Measurements from ENCODE around the gene ZNF202.
"Not testable (repeated sequence)": the region's sequence is repeated elsewhere in the genome, so short reads cannot be mapped to it uniquely, and the experiment has no call there.

The ZNF202 gene

DNA sequence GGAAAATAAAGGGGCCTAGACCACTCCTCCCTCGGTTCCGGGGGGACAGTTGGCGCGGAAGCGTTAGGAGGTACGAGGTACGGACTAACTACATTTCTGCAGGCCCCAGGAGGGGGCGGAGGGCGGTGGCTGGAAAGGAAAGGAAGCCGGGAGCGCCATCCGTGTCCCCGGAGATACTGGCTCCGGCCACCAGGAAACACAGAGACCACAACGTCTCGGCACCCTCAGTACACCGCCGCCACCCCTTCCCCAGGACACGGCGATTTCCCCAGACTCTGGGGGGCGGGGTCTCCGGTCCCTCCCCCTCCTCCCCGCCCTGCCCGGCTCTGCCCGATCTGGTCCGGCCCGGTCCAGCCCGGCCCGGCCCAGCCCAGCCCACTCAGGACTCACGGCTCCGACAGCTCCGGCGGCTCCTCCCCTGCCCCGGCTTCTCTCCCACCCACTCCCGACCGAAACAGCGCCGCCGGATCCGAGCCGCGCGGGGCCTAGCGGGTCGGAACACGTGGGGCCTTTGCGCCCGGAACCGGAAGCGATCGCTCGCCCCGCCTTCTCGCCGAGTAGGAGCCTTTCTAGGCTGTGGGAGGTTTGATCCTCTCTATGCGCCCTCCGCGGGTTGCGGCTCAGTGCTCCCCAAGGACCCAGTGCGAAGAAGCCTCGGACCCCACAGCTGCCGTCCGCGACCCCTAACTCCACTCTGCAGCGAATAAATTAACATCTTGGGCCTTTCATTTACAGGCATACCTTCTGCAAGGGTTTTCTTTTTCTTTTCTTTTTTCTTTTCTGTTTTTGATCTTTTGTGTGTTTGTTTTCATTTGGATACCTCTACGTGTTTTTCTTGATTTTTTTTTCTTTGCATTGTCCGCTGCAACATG, at the start of gene ZNF202:
TSS of gene ZNF202 (minus strand) at position 502 of the 872 bp plus-strand sequence. CDS start 10,772 bp downstream, outside the sequence.
- peak; percentile 80 to 85 (median 82) for DNase-seq

DNA sequence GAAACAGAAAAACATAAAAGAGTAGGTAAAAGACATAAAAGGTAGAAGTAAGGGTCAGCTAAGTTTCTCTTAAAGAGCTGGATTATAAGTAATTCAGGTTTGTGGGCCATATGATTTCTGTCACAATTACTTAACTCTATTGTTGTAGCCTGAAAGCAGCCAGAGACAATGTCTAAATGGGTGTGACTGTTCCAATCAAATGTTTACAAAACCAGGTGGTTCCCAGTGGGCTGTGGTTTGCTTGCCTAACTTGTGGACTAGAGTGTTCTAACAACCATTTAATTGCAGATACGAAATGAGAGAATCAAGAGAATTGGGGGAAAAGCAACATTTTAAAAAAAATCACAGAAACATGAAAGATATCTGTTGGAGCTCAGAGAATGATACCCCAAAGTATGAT, 42.1 kb upstream of the ZNF202 start:
- no peak for DNase-seq

GRCh38 chr11:123778511-123778910, 37.1 kb upstream of the ZNF202 start:
- no peak for DNase-seq

DNA sequence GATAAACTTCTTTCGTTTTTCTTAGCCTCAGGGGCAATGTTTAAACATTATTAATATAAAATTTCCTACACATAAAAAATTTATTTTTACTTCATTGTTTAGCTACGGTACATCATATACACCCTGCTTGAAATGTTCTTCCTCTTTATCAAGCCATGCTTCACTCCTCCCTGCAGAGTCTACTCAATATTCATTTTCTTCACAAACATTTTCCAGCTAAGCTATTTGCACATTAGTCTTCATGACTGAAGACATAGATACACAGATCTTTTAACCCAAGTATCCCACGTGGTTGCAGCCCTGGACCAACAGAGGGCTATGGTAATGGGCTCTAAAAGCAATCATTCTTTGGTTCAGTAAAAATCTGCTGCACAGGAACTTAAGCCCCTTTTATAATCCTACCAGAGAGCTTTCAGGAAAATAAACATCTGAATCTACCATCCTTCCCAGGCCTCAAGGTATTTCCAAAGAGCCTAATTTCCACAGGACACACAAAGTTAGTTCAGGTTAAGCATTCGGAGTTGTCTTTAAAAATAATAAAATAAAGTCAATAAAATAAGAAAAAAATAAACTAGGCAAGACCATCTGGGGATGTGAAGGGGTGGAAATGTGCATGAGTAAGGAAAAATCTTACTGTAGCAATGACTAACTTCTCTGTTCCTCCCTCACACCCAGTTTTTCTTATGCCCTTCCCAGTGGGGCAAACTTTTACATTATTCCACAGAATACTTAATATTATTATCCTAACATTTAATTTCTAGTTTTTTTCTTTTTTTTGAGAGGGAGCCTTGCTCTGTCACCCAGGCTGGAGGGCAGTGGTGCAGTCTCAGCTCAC, 34.5 kb upstream of the ZNF202 start:
- DNase-seq = no peak

DNA sequence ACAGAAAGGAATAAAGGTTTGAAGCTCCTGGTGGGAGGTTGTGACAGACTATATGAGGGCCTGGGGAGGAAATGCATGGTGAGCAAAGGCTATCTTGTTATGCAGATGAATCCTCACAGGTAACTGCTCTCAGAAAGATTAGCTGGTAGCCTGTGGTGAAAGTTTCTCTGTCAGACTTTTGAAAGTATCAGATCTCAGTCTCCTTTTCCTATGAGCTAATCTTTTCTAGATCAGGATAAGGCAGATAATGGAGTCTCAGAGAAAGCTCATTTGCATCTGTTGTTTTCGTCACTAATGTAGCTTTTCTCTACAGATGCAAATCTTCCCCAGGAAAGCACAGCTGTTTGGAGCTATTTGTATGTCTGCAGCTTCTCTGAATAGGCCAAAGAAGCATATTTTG, 33.8 kb upstream of the ZNF202 start:
- DNase-seq = no peak

- DNase-seq = no peak
These were observed 32.5 kb upstream of the ZNF202 start for GRCh38 chr11:123773959-123774358.

- no peak for DNase-seq
These were observed 31.6 kb upstream of the ZNF202 start for GRCh38 chr11:123773026-123773425.

DNA sequence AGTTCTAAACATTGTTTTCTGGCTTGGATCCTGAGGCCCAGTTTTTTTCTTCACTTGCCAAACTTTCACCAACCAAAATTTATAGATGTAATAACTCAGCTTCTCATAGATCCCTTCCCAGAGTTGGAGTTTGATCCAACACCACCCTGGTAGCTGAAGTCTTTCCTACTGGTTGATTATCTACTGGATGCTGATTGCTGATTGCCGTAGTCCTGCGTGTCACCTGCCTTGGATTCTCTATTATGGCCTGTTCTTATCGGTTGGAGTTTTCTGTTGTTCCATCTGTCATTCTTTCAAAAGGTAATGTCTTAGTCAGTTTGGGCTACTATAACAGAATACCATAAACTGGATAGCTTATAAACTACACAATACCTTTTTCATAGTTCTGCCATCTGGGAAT, 30.2 kb upstream of the ZNF202 start:
- DNase-seq = no peak

DNA sequence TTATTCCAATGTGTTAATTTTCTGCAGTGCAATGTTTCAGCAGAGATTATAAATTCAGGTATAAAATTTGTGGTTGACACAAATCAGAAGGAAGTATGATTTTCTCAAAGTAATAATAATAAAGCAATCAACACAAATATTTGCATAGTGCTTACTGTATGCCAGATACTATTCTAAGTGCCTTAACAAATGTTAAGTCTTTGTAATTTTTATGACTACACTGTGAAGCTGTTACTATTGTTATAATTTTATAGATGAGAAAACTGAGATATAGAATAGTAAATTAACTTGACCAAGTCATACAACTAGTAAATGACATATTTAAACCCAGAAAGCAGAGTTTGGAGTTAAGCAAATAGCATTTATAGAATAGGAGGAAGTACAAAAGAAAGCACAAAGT, 29.3 kb upstream of the ZNF202 start:
- no peak for DNase-seq

DNA sequence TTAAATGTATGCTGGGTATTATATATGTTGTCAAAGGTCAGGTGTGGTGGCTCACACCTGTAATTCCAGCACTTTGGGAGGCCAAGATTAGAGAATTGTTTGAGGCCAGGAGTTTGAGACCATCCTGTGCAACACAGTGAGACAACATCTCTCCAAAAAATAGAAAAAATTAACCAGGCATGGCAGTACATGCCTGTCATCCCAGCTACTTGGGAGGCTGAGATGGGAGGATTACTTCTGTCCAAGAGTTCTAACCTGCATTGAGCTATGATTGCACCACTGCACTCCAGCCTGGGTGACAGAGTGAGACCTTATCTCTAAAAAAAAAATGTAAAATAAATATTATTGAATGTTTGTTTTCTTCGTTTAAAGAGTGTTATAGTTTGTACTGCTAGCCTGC, 24.1 kb upstream of the ZNF202 start:
- DNase-seq = no peak

DNA sequence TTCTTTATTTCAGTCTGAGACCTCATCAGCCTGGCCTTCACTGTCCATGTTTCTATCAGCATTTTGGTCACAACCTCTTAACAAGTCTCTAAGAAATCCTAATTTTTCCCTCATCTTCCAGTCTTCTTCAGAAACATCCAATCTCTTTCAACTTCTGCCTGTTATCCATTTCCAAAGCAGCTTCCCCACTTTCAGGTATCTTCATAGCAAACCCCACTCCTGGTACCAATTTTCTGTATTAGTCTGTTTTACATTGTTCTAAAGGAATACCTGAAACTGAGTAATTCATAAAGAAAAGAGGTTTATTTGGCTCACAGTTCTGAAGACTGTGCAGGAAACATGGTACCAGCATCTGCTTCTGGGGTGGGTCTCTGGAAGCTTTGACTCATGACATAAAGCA, 21.0 kb upstream of the ZNF202 start:
- no peak for DNase-seq

- DNase-seq = no peak
These were observed 19.4 kb upstream of the ZNF202 start for GRCh38 chr11:123760894-123761293.

- no peak for DNase-seq
These were observed 16.5 kb upstream of the ZNF202 start for GRCh38 chr11:123757976-123758375.

GRCh38 chr11:123755813-123756212, 14.4 kb upstream of the ZNF202 start:
- DNase-seq = no peak

DNA sequence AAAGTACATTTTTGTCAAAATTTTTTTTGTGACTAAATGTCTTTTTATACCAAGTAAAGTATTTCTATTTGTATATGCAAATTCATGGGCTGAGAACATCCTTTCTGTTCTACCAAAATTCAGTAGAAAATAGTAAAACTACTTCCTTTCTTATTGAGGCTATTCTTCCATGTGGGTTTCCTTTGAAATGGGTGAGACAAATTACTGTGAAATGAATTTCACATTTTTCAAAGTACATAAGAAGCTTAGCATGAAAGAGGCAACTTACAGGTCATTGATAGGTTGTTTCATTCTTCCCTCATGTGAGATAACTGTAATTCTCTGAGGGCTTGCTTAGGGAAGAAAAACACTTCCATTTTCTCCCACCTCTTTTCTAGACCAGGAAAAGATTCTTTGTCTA, 13.9 kb upstream of the ZNF202 start:
- no peak for DNase-seq

- DNase-seq = no peak
These were observed 12.7 kb upstream of the ZNF202 start, which contains the start of gene OR6X1 for GRCh38 chr11:123754101-123754568. Gene OR6X1, minus strand, starts transcription at chr11:123754518. Its CDS starts 0 bp downstream, at chr11:123754518.

- DNase-seq = no peak
These were observed 11.7 kb upstream of the ZNF202 start for GRCh38 chr11:123753110-123753509.

- DNase-seq = no peak
These were observed 10.3 kb upstream of the ZNF202 start for GRCh38 chr11:123751781-123752180.

DNA sequence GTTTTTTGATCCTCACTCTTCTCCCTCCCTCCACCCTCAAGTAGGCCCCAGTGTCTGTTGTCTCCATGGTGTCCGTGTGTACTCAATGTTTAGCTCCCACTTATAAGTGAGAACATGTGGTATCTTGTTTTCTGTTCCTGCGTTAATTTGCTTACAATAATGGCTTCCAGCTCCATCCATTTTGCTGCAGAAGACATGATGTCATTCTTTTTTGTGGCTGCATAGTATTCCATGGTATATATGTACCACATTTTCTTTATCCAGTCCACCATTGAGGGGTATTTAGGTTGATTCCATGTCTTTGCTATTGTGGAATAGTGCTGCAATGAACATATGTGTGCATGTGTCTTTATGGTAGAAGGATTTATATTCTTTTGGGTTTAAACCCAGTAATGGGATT, 6.9 kb upstream of the ZNF202 start:
- not testable (repeated sequence) for DNase-seq

DNA sequence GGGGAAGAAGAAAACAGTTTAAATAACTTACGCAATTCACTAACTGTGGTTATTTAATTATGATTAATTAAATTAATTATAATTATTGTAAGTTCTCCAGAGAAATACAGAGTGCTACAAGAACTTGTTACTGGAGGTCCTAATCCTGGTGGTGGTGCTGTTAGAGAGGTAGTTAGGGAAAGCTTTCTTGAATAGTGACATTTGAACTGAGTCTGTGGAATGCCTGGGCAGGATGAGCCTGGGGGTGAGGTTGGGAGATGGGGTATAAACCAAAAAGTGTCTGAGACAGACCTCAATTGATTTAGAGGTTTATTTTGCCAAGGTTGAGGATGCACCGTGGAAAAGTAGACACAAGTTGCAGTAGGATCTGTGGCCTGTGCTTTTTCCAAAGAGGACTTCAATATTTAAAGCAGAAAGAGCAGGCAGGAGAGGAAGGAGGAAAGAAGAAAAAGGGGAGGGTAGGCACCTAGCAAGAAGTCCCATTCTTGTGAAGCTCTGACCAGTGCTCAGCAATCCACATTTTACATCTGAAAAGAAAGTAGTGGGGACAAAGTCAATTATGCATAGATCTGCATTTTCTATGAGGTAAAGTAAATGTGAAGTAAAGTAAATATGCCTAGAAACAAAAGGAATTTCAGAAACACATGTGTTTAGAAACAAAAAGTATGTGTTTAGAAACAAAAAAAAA, 4.4 kb upstream of the ZNF202 start:
- no peak for DNase-seq

GRCh38 chr11:123742724-123743120, 1.3 kb upstream of the ZNF202 start:
- DNase-seq = no peak

- DNase-seq = no peak
These were observed 717 bp upstream of the ZNF202 start for GRCh38 chr11:123742031-123742723.

DNA sequence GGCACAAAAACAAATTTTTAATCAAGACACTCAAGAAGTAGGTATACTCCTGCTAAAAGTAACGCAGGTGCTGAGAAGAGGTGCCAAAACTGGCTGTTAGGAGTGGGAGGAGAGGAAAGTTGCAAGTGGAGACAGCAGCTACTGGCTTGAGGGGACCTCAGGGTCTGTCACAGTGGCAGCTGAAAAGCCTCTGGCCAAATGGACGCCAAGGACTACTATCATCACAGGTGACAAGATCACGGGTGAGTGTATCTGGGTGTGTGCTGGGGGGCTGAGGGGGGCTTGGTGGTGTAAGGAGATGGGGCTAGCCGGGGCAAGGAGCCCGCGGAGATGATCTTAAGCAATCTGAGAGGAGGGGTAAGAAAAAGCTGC, 687 bp downstream of the ZNF202 start:
- DNase-seq = no peak
